Neuronal stem cell (in vitro differentiated cells): ENCODE measurements around the gene AP1M2.

Source experiments
- DNase-seq: peaks from one replicate; pipeline ENCODE4 v3.0.0-alpha.2; 2013; ENCODE audit warnings: low spot score
- H2AFZ ChIP-seq: one replicate; pipeline ENCODE4 v1.6.1; 2013; ENCODE audit warnings: mild to moderate bottlenecking, low read length, inconsistent platforms
- H2AK5ac ChIP-seq: 2 replicates; pipeline ENCODE4 v1.6.1; 2013; ENCODE audit warnings: low read depth, mild to moderate bottlenecking, inconsistent platforms, low read length, moderate library complexity, mixed read lengths
- H2BK120ac ChIP-seq: 2 replicates; pipeline ENCODE4 v1.6.1; 2013; ENCODE audit warnings: low read depth, mild to moderate bottlenecking, inconsistent platforms, low read length, moderate library complexity, mixed read lengths
- H2BK12ac ChIP-seq: one replicate; pipeline ENCODE4 v1.6.1; 2013; ENCODE audit warnings: low read length, inconsistent platforms
- H2BK15ac ChIP-seq: 2 replicates; pipeline ENCODE4 v1.6.1; 2013; ENCODE audit warnings: mild to moderate bottlenecking, low read length, inconsistent platforms, mixed read lengths
- H2BK5ac ChIP-seq: one replicate; pipeline ENCODE4 v1.6.1; 2013; ENCODE audit warnings: inconsistent platforms, mild to moderate bottlenecking, low read length, moderate library complexity
- H3K14ac ChIP-seq: one replicate; pipeline ENCODE4 v1.6.1; 2013; ENCODE audit warnings: low read length, inconsistent platforms
- H3K18ac ChIP-seq: 2 replicates; pipeline ENCODE4 v1.6.1; 2013; ENCODE audit warnings: low read length, inconsistent platforms
- H3K23ac ChIP-seq: 2 replicates; pipeline ENCODE4 v1.6.1; 2013; ENCODE audit warnings: low read depth, mild to moderate bottlenecking, mixed read lengths, low read length, inconsistent platforms; ENCODE audit not compliant: poor library complexity
- H3K27ac ChIP-seq: replicated peaks from 3 replicates; pipeline ENCODE4 v1.5.1; 2013; ENCODE audit warnings: low read length, inconsistent platforms
- H3K27me3 ChIP-seq, 3 experiments: 2 replicates each; pipeline ENCODE4 v1.6.1; 2013; ENCODE audit warnings: low read length in 3 of 3, mild to moderate bottlenecking in 2 of 3, inconsistent platforms in 1 of 3, low read depth in 1 of 3, mixed read lengths in 1 of 3, moderate library complexity in 1 of 3; ENCODE audit not compliant: control insufficient read depth in 3 of 3, insufficient read depth in 3 of 3
- H3K36me3 ChIP-seq, 2 donors: replicated peaks in 1 of 2; 2 replicates each; pipeline ENCODE4 v1.6.1; 2013; ENCODE audit warnings: low read length in 2 of 2; ENCODE audit not compliant: control insufficient read depth in 2 of 2, insufficient read depth in 2 of 2
- H3K4ac ChIP-seq: 2 replicates; pipeline ENCODE4 v1.6.1; 2013; ENCODE audit warnings: inconsistent platforms, mild to moderate bottlenecking, low read length, moderate library complexity
- H3K4me1 ChIP-seq, 2 donors: 1 replicate in 1 of 2; 2 replicates in 1 of 2; pipeline ENCODE4 v1.6.1; 2013; ENCODE audit warnings: low read length in 2 of 2, low read depth in 1 of 2; ENCODE audit not compliant: control insufficient read depth in 2 of 2, insufficient read depth in 1 of 2
- H3K4me2 ChIP-seq: one replicate; pipeline ENCODE4 v1.6.1; 2013; ENCODE audit warnings: mild to moderate bottlenecking, low read length, inconsistent platforms; ENCODE audit not compliant: insufficient read depth, poor library complexity, severe bottlenecking
- H3K4me3 ChIP-seq, 2 donors: 2 replicates each; pipeline ENCODE4 v1.5.1; 2013; ENCODE audit warnings: low read length in 2 of 2, mild to moderate bottlenecking in 2 of 2, inconsistent platforms in 1 of 2, moderate library complexity in 1 of 2
- H3K79me1 ChIP-seq: one replicate; pipeline ENCODE4 v1.6.1; 2013; ENCODE audit warnings: low read depth, mild to moderate bottlenecking, inconsistent platforms, low read length, moderate library complexity
- H3K9ac ChIP-seq: one replicate; pipeline ENCODE4 v1.6.1; 2013; ENCODE audit warnings: mild to moderate bottlenecking, low read depth, low read length, inconsistent platforms; ENCODE audit not compliant: poor library complexity
- H3K9me3 ChIP-seq, 2 donors: replicated peaks in 1 of 2; 2 replicates each; pipeline versions ENCODE3 to v1.6.1; 2013; ENCODE audit warnings: low read length in 2 of 2, mild to moderate bottlenecking in 2 of 2, inconsistent platforms in 1 of 2, low read depth in 1 of 2, mixed read lengths in 1 of 2, moderate library complexity in 1 of 2; ENCODE audit not compliant: control insufficient read depth in 2 of 2, insufficient read depth in 1 of 2
- H4K8ac ChIP-seq: one replicate; pipeline ENCODE4 v1.6.1; 2013; ENCODE audit warnings: low read depth, mild to moderate bottlenecking, inconsistent platforms, low read length, moderate library complexity
- H4K91ac ChIP-seq: one replicate; pipeline ENCODE4 v1.6.1; 2013; ENCODE audit warnings: low read length, low read depth, mild to moderate bottlenecking, inconsistent platforms; ENCODE audit not compliant: poor library complexity
- WGBS, 2 donors: extraction: QIAGEN DNeasy Blood & Tissue Kit; methylation state at CpG; one replicate each; pipeline ENCODE4 v1.1.7; 2013; ENCODE audit warnings: missing lambda C conversion rate in 2 of 2, mixed read lengths in 1 of 2; ENCODE audit not compliant: insufficient read length in 2 of 2, insufficient replicate concordance in 1 of 2; ENCODE audit errors: extremely low coverage in 2 of 2; 5-methylcytosine and 5-hydroxymethylcytosine counted together

Gene AP1M2

DNA sequence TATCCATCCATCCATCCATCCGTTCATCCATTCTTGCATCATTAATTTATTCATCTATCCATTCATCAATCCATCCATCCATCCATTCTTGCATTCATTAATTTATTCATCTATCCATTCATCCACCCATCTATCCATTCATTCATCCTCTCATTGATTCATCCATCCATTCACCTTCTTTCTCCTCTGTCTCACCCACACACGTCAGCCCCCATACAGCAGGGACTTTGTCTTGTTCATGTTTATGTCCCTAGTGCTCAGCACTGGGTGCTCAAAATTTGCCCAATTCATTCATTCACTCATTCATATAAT, 683 bp upstream of the AP1M2 start:
- H3K79me1 ChIP-seq = peaks cover 3% of the 10 kb centered on the region
- H3K4ac ChIP-seq = no peak overlapping the region
- peaks cover 9 to 26% (median 17%) of the 10 kb centered on the region in 3 experiments for H3K27me3 ChIP-seq

DNA sequence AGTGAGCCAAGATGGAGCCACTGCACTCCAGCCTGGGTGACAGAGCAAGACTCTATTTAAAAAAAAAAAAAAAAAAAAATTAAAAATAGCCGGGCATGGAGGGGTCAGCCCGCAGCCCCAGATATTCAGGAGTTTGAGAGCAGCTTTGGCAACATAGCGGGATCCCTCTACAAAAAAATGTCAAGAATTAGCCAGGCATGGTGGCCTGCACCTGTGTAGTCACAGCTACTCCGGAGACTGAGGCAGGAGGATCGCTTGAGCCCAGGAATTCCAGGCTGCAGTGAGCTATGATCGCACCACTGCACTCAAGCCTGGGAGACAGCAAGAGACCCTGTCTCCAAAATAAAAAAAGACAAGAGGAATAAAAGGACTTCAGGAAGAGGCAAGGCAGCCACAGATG, 716 bp downstream of the AP1M2 start:
- Histone ChIP-seq H3K14ac (no peak overlapping the region), H3K4ac (no peak overlapping the region), H3K18ac (no peak overlapping the region), H2BK12ac (no peak overlapping the region), H2BK5ac (no peak overlapping the region), H2BK15ac (no peak overlapping the region), H3K4me2 (no peak overlapping the region), H2AK5ac (no peak overlapping the region), H3K23ac (no peak overlapping the region), H3K27me3 (peaks cover 9 to 26% (median 19%) of the 10 kb centered on the region in 3 experiments), H2AFZ (no peak overlapping the region), H4K8ac (no peak overlapping the region), H3K4me3 (no peak overlapping the region), H3K79me1 (peaks cover 3% of the 10 kb centered on the region), H3K36me3 (no peaks in the 10 kb centered on the region), H2BK120ac (no peak overlapping the region), H3K9me3 (peaks cover 0 to 2% of the 10 kb centered on the region in 2 donors), H4K91ac (no peak overlapping the region), H3K9ac (no peak overlapping the region), H3K27ac (no peak overlapping the region), H3K4me1 (no peaks in the 10 kb centered on the region)
- no CpG with 5 or more reads among the region's 6 CpGs for WGBS, 2 donors
- DNase-seq = no peak

More for the DNA sequence above, 683 bp upstream of the AP1M2 start:
- Histone ChIP-seq H3K4me2 (no peak overlapping the region), H3K4me1 (no peaks in the 10 kb centered on the region), H3K27ac (no peak overlapping the region), H4K91ac (no peak overlapping the region), H3K23ac (no peak overlapping the region), H3K36me3 (no peaks in the 10 kb centered on the region), H3K14ac (no peak overlapping the region), H2AFZ (no peak overlapping the region), H3K4me3 (no peak overlapping the region), H3K18ac (no peak overlapping the region), H2BK5ac (no peak overlapping the region), H4K8ac (no peak overlapping the region), H3K9me3 (peaks cover 0 to 2% of the 10 kb centered on the region in 2 donors), H2BK12ac (no peak overlapping the region), H2BK120ac (no peak overlapping the region), H2AK5ac (no peak overlapping the region), H2BK15ac (no peak overlapping the region), H3K9ac (no peak overlapping the region)
- no peak for DNase-seq
- WGBS, 2 donors = 100% methylated on average over 1 of the region's 2 CpGs

GRCh38 chr19:10583036-10583776, 3.9 kb downstream of the AP1M2 start:
- Histone ChIP-seq H3K23ac (peak overlapping the region; percentile 85), H3K27me3 (peaks cover 9 to 22% (median 16%) of the 10 kb centered on the region in 3 experiments), H3K4me3 (no peak overlapping the region), H2BK5ac (peak overlapping the region; percentile 5), H2BK12ac (no peak overlapping the region), H3K9me3 (peaks cover 0 to 2% of the 10 kb centered on the region in 2 donors), H4K8ac (peak overlapping the region; percentile 43), H4K91ac (no peak overlapping the region), H2AK5ac (peak overlapping the region; percentile 95), H3K4ac (no peak overlapping the region), H3K18ac (peak overlapping the region; percentile 80), H2AFZ (no peak overlapping the region), H3K36me3 (no peaks in the 10 kb centered on the region), H3K4me1 (peaks cover 1 to 3% of the 10 kb centered on the region in 2 donors), H3K4me2 (no peak overlapping the region), H3K9ac (no peak overlapping the region), H3K14ac (peak overlapping the region; percentile 17), H3K27ac (no peak overlapping the region), H3K79me1 (peaks cover 3% of the 10 kb centered on the region), H2BK120ac (no peak overlapping the region), H2BK15ac (no peak overlapping the region)
- no CpG with 5 or more reads among the region's 9 CpGs for WGBS, 2 donors
- DNase-seq = no peak

DNA sequence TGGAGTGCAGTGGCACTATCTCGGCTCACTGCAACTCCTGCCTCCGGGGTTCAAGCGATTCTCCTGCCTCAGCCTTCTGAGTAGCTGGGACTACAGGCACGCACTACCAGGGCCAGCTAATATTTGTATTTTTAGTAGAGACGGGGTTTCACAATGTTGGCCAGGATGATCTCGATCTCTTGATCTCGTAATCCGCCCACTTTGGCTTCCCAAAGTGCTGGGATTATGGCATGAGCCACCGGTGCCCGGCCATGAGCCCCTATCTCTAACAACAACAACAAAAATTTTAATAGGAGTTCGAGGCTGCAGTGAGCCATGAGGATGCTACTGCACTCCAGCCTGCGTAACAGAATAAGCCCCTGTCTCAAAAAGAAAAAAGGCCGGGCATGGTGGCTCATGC, 5.0 kb downstream of the AP1M2 start:
- no CpG with 5 or more reads among the region's 13 CpGs for WGBS, 2 donors
- Histone ChIP-seq H3K23ac (no peak overlapping the region), H2AK5ac (no peak overlapping the region), H2BK12ac (no peak overlapping the region), H3K9me3 (peaks cover 0 to 2% of the 10 kb centered on the region in 2 donors), H3K4me3 (no peak overlapping the region), H2BK120ac (no peak overlapping the region), H2AFZ (no peak overlapping the region), H3K36me3 (no peaks in the 10 kb centered on the region), H3K18ac (no peak overlapping the region), H3K79me1 (peaks cover under 1% of the 10 kb centered on the region), H3K4ac (no peak overlapping the region), H4K91ac (no peak overlapping the region), H3K14ac (no peak overlapping the region), H2BK5ac (no peak overlapping the region), H2BK15ac (no peak overlapping the region), H3K27ac (no peak overlapping the region), H3K9ac (no peak overlapping the region), H3K4me1 (peaks cover 1 to 3% of the 10 kb centered on the region in 2 donors), H3K27me3 (peaks cover 6 to 13% (median 9%) of the 10 kb centered on the region in 3 experiments), H3K4me2 (no peak overlapping the region), H4K8ac (no peak overlapping the region)
- DNase-seq = no peak
